ACC112 (cell line): ENCODE measurements around the gene HBZ.
"Not testable (repeated sequence)": the region's sequence is repeated elsewhere in the genome, so short reads cannot be mapped to it uniquely, and the experiment has no call there.

Experiments
- H2AFZ ChIP-seq: fragments of 200-600 bp; sonication (generic); one replicate; pipeline ENCODE4 v1.6.0; 2017; ENCODE audit warnings: antibody characterized with exemption, low read length; ENCODE audit not compliant: unreplicated experiment
- H3K27ac ChIP-seq: fragments of 200-600 bp; sonication (generic); 2 replicates; pipeline ENCODE4 v1.5.1; 2014; ENCODE audit warnings: low read depth, mild to moderate bottlenecking, antibody characterized with exemption, low read length, moderate library complexity
- H3K27me3 ChIP-seq: fragments of 200-600 bp; sonication (generic); 2 replicates; pipeline ENCODE4 v1.6.1; 2014; ENCODE audit warnings: mild to moderate bottlenecking, antibody characterized with exemption, low read length, moderate library complexity, mixed read lengths; ENCODE audit not compliant: insufficient read depth
- H3K36me3 ChIP-seq: fragments of 200-600 bp; sonication (generic); 2 replicates; pipeline ENCODE4 v1.6.1; 2016; ENCODE audit warnings: mild to moderate bottlenecking, antibody characterized with exemption, low read length, moderate library complexity, mixed read lengths; ENCODE audit not compliant: insufficient read depth
- H3K4me1 ChIP-seq: fragments of 200-600 bp; sonication (generic); one replicate; pipeline ENCODE4 v1.6.1; 2016; ENCODE audit warnings: low read length, mixed read lengths; ENCODE audit not compliant: insufficient read depth, unreplicated experiment, control insufficient read depth
- H3K4me3 ChIP-seq: fragments of 200-600 bp; sonication (generic); 2 replicates; pipeline ENCODE4 v1.5.1; 2014; ENCODE audit warnings: mild to moderate bottlenecking, low read depth, low read length
- H3K79me2 ChIP-seq: fragments of 200-600 bp; sonication (generic); one replicate; pipeline ENCODE4 v1.6.0; 2016; ENCODE audit warnings: low read length; ENCODE audit not compliant: control insufficient read depth, unreplicated experiment, insufficient read depth

The HBZ gene

GRCh38 chr16:164827-165538, 12.5 kb downstream of the HBZ start:
- no peak overlapping the region for H3K27ac ChIP-seq
- no peaks in the 10 kb centered on the region for H3K4me1 ChIP-seq
- peaks cover 45% of the 10 kb centered on the region for H3K27me3 ChIP-seq
- H3K36me3 ChIP-seq = no peaks in the 10 kb centered on the region
- no peaks in the 10 kb centered on the region for H3K79me2 ChIP-seq
- no peak overlapping the region for H2AFZ ChIP-seq
- H3K4me3 ChIP-seq = peak overlapping the region; percentile 3; the same call in 1 of the 2 replicates

- Histone ChIP-seq H3K36me3 (no peaks in the 10 kb centered on the region), H2AFZ (no peak within 1 kb of the TSS), H3K79me2 (no peaks in the 10 kb centered on the region), H3K27ac (no peak within 1 kb of the TSS), H3K27me3 (peaks cover 46% of the 10 kb centered on the region), H3K4me3 (peak within 1 kb of the TSS; percentile 3; the same call in 1 of the 2 replicates), H3K4me1 (no peaks in the 10 kb centered on the region)
These were observed 13.3 kb downstream of the HBZ start, which contains the start of gene HBM for GRCh38 chr16:165539-166374. TSS of gene HBM (plus strand) at chr16:165978. CDS start at chr16:165998, 20 bp downstream.

GRCh38 chr16:166375-167121, 14.1 kb downstream of the HBZ start:
- Histone ChIP-seq H3K4me1 (no peaks in the 10 kb centered on the region), H3K27me3 (peaks cover 47% of the 10 kb centered on the region), H3K27ac (no peak overlapping the region), H3K36me3 (no peaks in the 10 kb centered on the region), H3K79me2 (no peaks in the 10 kb centered on the region), H3K4me3 (no peak overlapping the region), H2AFZ (no peak overlapping the region)

GRCh38 chr16:167122-167690, 14.8 kb downstream of the HBZ start:
- peaks cover 51% of the 10 kb centered on the region for H3K27me3 ChIP-seq

GRCh38 chr16:168424-168823, 16.0 kb downstream of the HBZ start:
- no peak overlapping the region for H3K4me3 ChIP-seq
- H3K36me3 ChIP-seq = no peaks in the 10 kb centered on the region
- no peaks in the 10 kb centered on the region for H3K4me1 ChIP-seq
- H2AFZ ChIP-seq = no peak overlapping the region
- H3K27ac ChIP-seq = no peak overlapping the region
- H3K27me3 ChIP-seq = peaks cover 54% of the 10 kb centered on the region
- H3K79me2 ChIP-seq = no peaks in the 10 kb centered on the region

More at GRCh38 chr16:167122-167690, 14.8 kb downstream of the HBZ start:
- no peak overlapping the region for H3K27ac ChIP-seq
- H3K4me1 ChIP-seq = no peaks in the 10 kb centered on the region
- no peak overlapping the region for H3K4me3 ChIP-seq
- no peaks in the 10 kb centered on the region for H3K36me3 ChIP-seq
- H3K79me2 ChIP-seq = no peaks in the 10 kb centered on the region
- H2AFZ ChIP-seq = no peak overlapping the region

- Histone ChIP-seq H3K27ac (no peak overlapping the region), H3K27me3 (peaks cover 56% of the 10 kb centered on the region), H3K4me3 (no peak overlapping the region), H3K4me1 (no peaks in the 10 kb centered on the region), H3K36me3 (no peaks in the 10 kb centered on the region), H2AFZ (no peak overlapping the region), H3K79me2 (no peaks in the 10 kb centered on the region)
These were observed 16.6 kb downstream of the HBZ start for GRCh38 chr16:169014-169413.

- not testable (repeated sequence) for H3K4me3 ChIP-seq, H3K79me2 ChIP-seq, H2AFZ ChIP-seq, H3K27ac ChIP-seq, H3K36me3 ChIP-seq, H3K4me1 ChIP-seq
- peaks cover 61% of the 10 kb centered on the region for H3K27me3 ChIP-seq
These were observed 17.7 kb downstream of the HBZ start for GRCh38 chr16:170088-170507.

- no peak overlapping the region for H2AFZ ChIP-seq
- H3K36me3 ChIP-seq = no peaks in the 10 kb centered on the region
- no peaks in the 10 kb centered on the region for H3K4me1 ChIP-seq
- H3K27ac ChIP-seq = no peak overlapping the region
- H3K4me3 ChIP-seq = no peak overlapping the region
- peaks cover 61% of the 10 kb centered on the region for H3K27me3 ChIP-seq
- no peaks in the 10 kb centered on the region for H3K79me2 ChIP-seq
These were observed 18.3 kb downstream of the HBZ start for GRCh38 chr16:170788-171187.

- not testable (repeated sequence) for H3K36me3 ChIP-seq, H3K4me1 ChIP-seq, H3K79me2 ChIP-seq, H3K27ac ChIP-seq, H3K4me3 ChIP-seq, H2AFZ ChIP-seq
- H3K27me3 ChIP-seq = peaks cover 50% of the 10 kb centered on the region
These were observed 20.0 kb downstream of the HBZ start, which contains the start of gene HBA2 for GRCh38 chr16:172374-172941. TSS of gene HBA2 (plus strand) at chr16:172876. CDS start at chr16:172913, 37 bp downstream.
